Right cardiac atrium (tissue), 5 donors: ENCODE measurements around the gene BEX5. TPM values are rescaled to one million over a fixed set of nuclear protein-coding genes. Genes with fewer than 3 reads are reported as not detected.
"Not testable (repeated sequence)": the region's sequence is repeated elsewhere in the genome, so short reads cannot be mapped to it uniquely, and the experiment has no call there.

Experiments
- ATAC-seq, 2 donors: fragments of 200-7000 bp; cut with Tn5 transposase; one replicate each; pipeline versions ENCODE4 v1.8.0 to v1.9.1; 2020; ENCODE audit warnings: moderate library complexity in 2 of 2, mild to moderate bottlenecking in 1 of 2
- DNase-seq, 3 donors: peaks; one replicate each; pipeline ENCODE4 v3.0.0-alpha.2; 2020
- H3K27ac ChIP-seq: one replicate; pipeline ENCODE4 v1.5.1; 2013; ENCODE audit warnings: mild to moderate bottlenecking, low read length, control low read depth, moderate library complexity
- H3K27me3 ChIP-seq: one replicate; pipeline ENCODE4 v1.6.1; 2013; ENCODE audit not compliant: control insufficient read depth, insufficient read depth
- H3K4me1 ChIP-seq: one replicate; pipeline ENCODE4 v1.6.1; 2013; ENCODE audit warnings: low read length; ENCODE audit not compliant: control insufficient read depth, insufficient read depth
- H3K4me3 ChIP-seq: one replicate; pipeline ENCODE4 v1.5.1; 2013; ENCODE audit warnings: low read length, control low read depth
- H3K9me3 ChIP-seq: one replicate; pipeline ENCODE4 v1.6.1; 2013; ENCODE audit warnings: low read length; ENCODE audit not compliant: control insufficient read depth
- WGBS: extraction: QIAGEN DNeasy Blood & Tissue Kit; methylation state at CpG from one replicate; pipeline ENCODE4 v1.1.7; 2013; 5-methylcytosine and 5-hydroxymethylcytosine counted together
- intact Hi-C, 4 donors: fragments of 100-400 bp; cut with DNase I; formaldehyde crosslinking; loops; one replicate each; pipeline versions ENCODE4 v1.11.0 to v1.14.0; 2022 to 2023
- polyA plus RNA-seq: library from polyadenylated mRNA; stranded (reverse); fragments of 200-250 nt; gene quantifications from one replicate; pipeline ENCODE4 v1.2.3, GENCODE V29; 2013
- total RNA-seq, 4 donors: library from RNA; stranded (reverse); fragmentation: NEBNext Ultra II Directional; extraction: Animal tissue kit (Norgen Biotek cat#: 25700); gene quantifications; one replicate each; pipeline ENCODE4 v1.2.1, GENCODE V29; 2021
- donor health status: healthy with polysubstance abuse.
- donor health status: DM: no; HTN: yes; CAD: no.
- donor health status: DM: no; HTN: no; CAD: no.
- donor health status: DM: no; HTN: yes; CAD: no; lungs with severe emphysema.
- donor health status: DM: yes; HTN: yes; CAD: no.

The BEX5 gene
- total and polyA plus RNA-seq, 5 donors, result 1.2 to 4.7 (median 2.7) TPM

GRCh38 chrX:102126080-102126818, 29.5 kb downstream of the BEX5 start:
- H3K4me3 ChIP-seq, H3K4me1 ChIP-seq, H3K27ac ChIP-seq, H3K9me3 ChIP-seq, intact Hi-C loops, H3K27me3 ChIP-seq, DNase-seq: not testable (repeated sequence)
- ATAC-seq, result peak in 1 of 2 donors; percentile 23
- 13% methylated on average over 21 of the region's 21 CpGs for WGBS

DNA sequence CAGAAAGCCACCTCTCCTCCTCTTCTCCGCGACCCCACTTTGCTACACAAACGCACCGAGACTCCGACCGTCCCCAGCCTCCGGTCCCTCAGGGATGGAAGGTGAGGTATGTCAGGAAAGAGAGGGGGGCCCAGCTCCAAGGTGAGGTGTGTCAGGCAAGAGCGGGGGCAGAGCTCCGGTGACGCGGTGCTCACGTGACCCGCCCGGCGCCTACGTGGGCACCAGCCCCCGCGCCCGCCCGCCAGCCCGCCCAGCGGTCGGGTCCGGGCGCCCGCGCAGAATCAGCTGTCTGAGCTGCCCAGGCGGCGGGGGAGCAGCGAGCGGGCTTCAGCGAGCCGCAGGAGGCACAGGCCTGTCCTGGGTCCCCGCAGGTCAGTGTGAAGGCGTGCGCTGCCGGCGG, 30.3 kb downstream of the BEX5 start, which contains the start of gene TCEAL2:
TSS of gene TCEAL2 (plus strand) at position 244 of the 400 bp plus-strand sequence. CDS start 1,152 bp downstream, outside the sequence.
- under 1% methylated on average over 27 of the region's 38 CpGs for WGBS
- H3K4me3 ChIP-seq, intact Hi-C loops, H3K27ac ChIP-seq, H3K9me3 ChIP-seq, H3K4me1 ChIP-seq, H3K27me3 ChIP-seq: not testable (repeated sequence)
- peak; percentile 75 to 92 for ATAC-seq
- DNase-seq, result peak in 2 of 3 donors; percentile 60 to 68

- DNase-seq, H3K9me3 ChIP-seq, H3K27ac ChIP-seq, H3K4me3 ChIP-seq, H3K4me1 ChIP-seq, H3K27me3 ChIP-seq, intact Hi-C loops: not testable (repeated sequence)
- WGBS, result 12% methylated on average over 9 of the region's 10 CpGs
- ATAC-seq, result peak in 1 of 2 donors; percentile 29
Observed at GRCh38 chrX:102125014-102125413, 30.8 kb downstream of the BEX5 start.

DNA sequence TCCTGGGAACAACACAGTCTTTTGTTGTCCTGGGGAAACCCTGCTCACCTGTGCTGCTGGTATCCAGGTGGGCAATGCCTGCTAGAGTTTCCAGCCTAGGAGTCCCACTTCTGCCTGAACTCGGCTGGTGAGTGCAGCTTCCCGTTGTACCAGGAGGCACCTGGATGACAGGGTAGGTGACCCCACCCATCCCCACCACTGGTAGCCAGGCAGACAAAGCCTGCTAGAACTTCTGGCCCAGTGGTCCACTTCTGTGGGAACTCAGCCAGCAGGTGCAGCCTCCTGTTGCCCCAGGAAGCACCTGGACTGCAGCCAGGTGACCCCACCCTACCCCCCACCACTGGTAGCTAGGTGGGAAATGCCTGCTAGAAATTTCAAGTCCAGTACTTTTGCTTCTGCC, 40.0 kb downstream of the BEX5 start:
- no peak for DNase-seq
- WGBS, result 82% methylated on average over 2 of the region's 2 CpGs
- Histone ChIP-seq H3K27ac (no peak overlapping the region), H3K4me1 (no peaks in the 10 kb centered on the region), H3K9me3 (no peaks in the 10 kb centered on the region), H3K27me3 (no peaks in the 10 kb centered on the region), H3K4me3 (no peak overlapping the region)
- ATAC-seq, result no peak
- intact Hi-C loops, result no loop called here

- no peaks in the 10 kb centered on the region for H3K9me3 ChIP-seq
- H3K27me3 ChIP-seq, result no peaks in the 10 kb centered on the region
- intact Hi-C loops, result no loop called here
- no peak overlapping the region for H3K4me3 ChIP-seq
- 64% methylated on average over 4 of the region's 4 CpGs for WGBS
- no peak overlapping the region for H3K27ac ChIP-seq
- H3K4me1 ChIP-seq, result no peaks in the 10 kb centered on the region
- DNase-seq (no peak), ATAC-seq (no peak)
Observed at GRCh38 chrX:102113367-102113766, 42.4 kb downstream of the BEX5 start.

Other genes starting within 250 kb of the BEX5 start
- 1 to 10 TPM; 4.9 to 9.6 (median 6.0) TPM for gene ZMAT1, start 223.9 kb downstream of the BEX5 start, total RNA-seq
- 5.9 TPM for gene ZMAT1, start 223.9 kb downstream of the BEX5 start, polyA plus RNA-seq
- 10 to 100 TPM in 3 of 4 donors, 1 to 10 TPM in 1; 3.1 to 20.6 (median 19.4) TPM for gene TCEAL2, start 30.3 kb downstream of the BEX5 start, total RNA-seq
- gene TCEAL2, start 30.3 kb downstream of the BEX5 start, polyA plus RNA-seq, result 7.6 TPM
- gene TCEAL6, start 13.5 kb downstream of the BEX5 start, total RNA-seq, result not detected
- not detected for gene TCEAL6, start 13.5 kb downstream of the BEX5 start, polyA plus RNA-seq
- gene TCP11X1, start 59.3 kb upstream of the BEX5 start, total RNA-seq, result not detected
- gene TCP11X1, start 59.3 kb upstream of the BEX5 start, polyA plus RNA-seq, result not detected
- not detected for gene NXF2, start 91.2 kb upstream of the BEX5 start, total RNA-seq
- not detected for gene NXF2, start 91.2 kb upstream of the BEX5 start, polyA plus RNA-seq